ENCODE measurements around the gene RGR. TPM values are rescaled to one million over a fixed set of nuclear protein-coding genes. Genes with fewer than 3 reads are reported as not detected.
A peak's percentile ranks its signal among the peaks of the same experiment; 100 is the strongest.

The RGR gene
- total RNA-seq, 1 experiment from 2014 or later, result not detected

DNA sequence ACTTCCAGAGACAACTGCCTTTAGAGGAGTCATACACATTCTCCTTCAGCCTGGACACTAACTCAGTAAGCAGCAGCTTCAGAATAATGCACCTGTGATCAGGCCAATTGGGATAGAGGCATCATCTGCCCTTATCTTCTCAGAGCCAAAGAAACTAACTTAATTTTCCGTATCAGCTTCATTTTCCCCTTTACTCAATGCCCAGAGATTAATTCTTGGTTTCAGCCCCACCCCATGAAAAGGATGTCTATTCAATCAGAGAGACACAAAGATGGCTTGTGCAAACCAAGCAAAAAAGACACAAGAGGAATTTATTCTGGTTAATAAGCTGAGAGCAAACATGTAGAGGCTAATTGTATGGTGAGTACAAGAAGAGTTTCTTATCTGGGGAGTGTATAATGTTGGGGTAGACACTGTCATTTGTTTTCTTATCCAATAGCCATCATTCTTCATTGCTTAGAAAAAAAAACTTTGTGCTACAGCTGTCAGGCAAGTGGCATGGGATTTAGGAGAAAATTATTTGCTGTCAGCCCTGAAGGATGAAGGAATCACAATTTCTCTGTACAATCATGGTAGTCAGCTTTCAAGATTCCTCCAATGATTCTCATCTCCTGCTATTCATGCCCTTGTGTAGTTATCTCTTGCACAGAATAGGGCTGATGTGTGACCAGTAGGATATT is 44.8 kb downstream of the RGR start:
- POLR2A ChIA-PET (ENCODE audit: unreplicated experiment), result no interaction called here

DNA sequence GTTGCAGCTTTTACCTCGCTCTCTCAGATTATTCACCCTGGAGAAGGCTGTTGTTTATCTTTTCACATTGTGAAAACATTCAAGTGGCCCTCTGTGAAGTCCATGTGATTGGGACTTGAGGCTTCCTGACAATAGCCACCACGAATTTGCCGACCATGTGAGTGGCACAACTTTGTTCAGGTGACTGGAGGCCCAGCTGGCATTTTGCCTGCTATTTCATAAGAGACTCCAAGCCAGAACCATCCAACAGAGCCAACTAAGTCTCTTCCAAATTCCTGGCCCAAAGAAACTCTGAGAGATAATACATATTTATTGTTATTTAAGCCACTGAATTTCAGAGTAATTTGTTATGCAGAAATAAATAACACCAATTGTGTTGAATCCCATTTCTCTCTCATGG is 45.4 kb downstream of the RGR start:
- Histone ChIP-seq H3K27me3 (ENCODE audit: low read length) (peaks cover 5% of the 10 kb centered on the region; the same call in 1 of the 2 replicates), H3K9me3 (ENCODE audit: low read length) (no peaks in the 10 kb centered on the region), H3K4me2 (ENCODE audit: low read length) (no peak overlapping the region), H3F3A (ENCODE audit: low read length, unreplicated experiment) (no peaks in the 10 kb centered on the region), H3K27ac (ENCODE audit: low read length) (no peak overlapping the region), H3K79me2 (ENCODE audit: low read length) (no peaks in the 10 kb centered on the region), H3K4me1 (ENCODE audit: insufficient read depth, low read length) (no peaks in the 10 kb centered on the region), H3K36me3 (ENCODE audit: low read depth, low read length) (no peaks in the 10 kb centered on the region), H4K20me1 (ENCODE audit: low read length) (no peaks in the 10 kb centered on the region), H3K9me2 (replicated peaks; ENCODE audit: low read length) (no peaks in the 10 kb centered on the region), H3K9ac (ENCODE audit: low read length) (no peak overlapping the region), H3K4me3 (ENCODE audit: low read length) (no peak overlapping the region), H2AFZ (ENCODE audit: low read length) (no peak overlapping the region)
- ChIA-PET POLR2A (ENCODE audit: unreplicated experiment) (no interaction called here), CTCF (no interaction called here)
- intact Hi-C loops (cut with micrococcal nuclease), result no loop called here
- no peak for ATAC-seq
- DNase-seq, result no peak
- no peak for TF ChIP-seq EZH2 (IDR thresholded peaks at IDR 0.05; ENCODE audit: low read length, unreplicated experiment)
- TF ChIP-seq EZH2phosphoT487 (IDR thresholded peaks at IDR 0.05; ENCODE audit: borderline replicate concordance, low read length), result no peak
- TF ChIP-seq, protein P1, sequence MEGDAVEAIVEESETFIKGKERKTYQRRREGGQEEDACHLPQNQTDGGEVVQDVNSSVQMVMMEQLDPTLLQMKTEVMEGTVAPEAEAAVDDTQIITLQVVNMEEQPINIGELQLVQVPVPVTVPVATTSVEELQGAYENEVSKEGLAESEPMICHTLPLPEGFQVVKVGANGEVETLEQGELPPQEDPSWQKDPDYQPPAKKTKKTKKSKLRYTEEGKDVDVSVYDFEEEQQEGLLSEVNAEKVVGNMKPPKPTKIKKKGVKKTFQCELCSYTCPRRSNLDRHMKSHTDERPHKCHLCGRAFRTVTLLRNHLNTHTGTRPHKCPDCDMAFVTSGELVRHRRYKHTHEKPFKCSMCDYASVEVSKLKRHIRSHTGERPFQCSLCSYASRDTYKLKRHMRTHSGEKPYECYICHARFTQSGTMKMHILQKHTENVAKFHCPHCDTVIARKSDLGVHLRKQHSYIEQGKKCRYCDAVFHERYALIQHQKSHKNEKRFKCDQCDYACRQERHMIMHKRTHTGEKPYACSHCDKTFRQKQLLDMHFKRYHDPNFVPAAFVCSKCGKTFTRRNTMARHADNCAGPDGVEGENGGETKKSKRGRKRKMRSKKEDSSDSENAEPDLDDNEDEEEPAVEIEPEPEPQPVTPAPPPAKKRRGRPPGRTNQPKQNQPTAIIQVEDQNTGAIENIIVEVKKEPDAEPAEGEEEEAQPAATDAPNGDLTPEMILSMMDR (conservative IDR thresholded peaks at IDR 0.05; ENCODE audit: low read depth, low read length), result no peak
- BruUV-seq (replicated peaks), result no TSS peak

More for the DNA sequence above, 44.8 kb downstream of the RGR start:
- H3K4me3 ChIP-seq (ENCODE audit: low read length), result no peak overlapping the region
- H3K4me1 ChIP-seq (ENCODE audit: insufficient read depth, low read length), result no peaks in the 10 kb centered on the region
- no peaks in the 10 kb centered on the region for H3K9me2 ChIP-seq (replicated peaks; ENCODE audit: low read length)
- intact Hi-C loops (cut with micrococcal nuclease), result no loop called here
- no peak for TF ChIP-seq EZH2 (IDR thresholded peaks at IDR 0.05; ENCODE audit: low read length, unreplicated experiment)
- no peak for TF ChIP-seq EZH2phosphoT487 (IDR thresholded peaks at IDR 0.05; ENCODE audit: borderline replicate concordance, low read length)
- TF ChIP-seq, protein P1 (conservative IDR thresholded peaks at IDR 0.05; ENCODE audit: low read depth, low read length), result no peak
- H3K27me3 ChIP-seq (ENCODE audit: low read length), result peaks cover 5% of the 10 kb centered on the region; the same call in 1 of the 2 replicates
- ATAC-seq (no peak), DNase-seq (no peak)
- no peaks in the 10 kb centered on the region for H3F3A ChIP-seq (ENCODE audit: low read length, unreplicated experiment)
- H3K27ac ChIP-seq (ENCODE audit: low read length), result no peak overlapping the region
- H3K9me3 ChIP-seq (ENCODE audit: low read length), result no peaks in the 10 kb centered on the region
- H2AFZ ChIP-seq (ENCODE audit: low read length), result no peak overlapping the region
- no peak overlapping the region for H3K4me2 ChIP-seq (ENCODE audit: low read length)
- H3K9ac ChIP-seq (ENCODE audit: low read length), result no peak overlapping the region
- no peaks in the 10 kb centered on the region for H3K36me3 ChIP-seq (ENCODE audit: low read depth, low read length)
- CTCF ChIA-PET, result no interaction called here
- no TSS peak for BruUV-seq (replicated peaks)
- H4K20me1 ChIP-seq (ENCODE audit: low read length), result no peaks in the 10 kb centered on the region
- H3K79me2 ChIP-seq (ENCODE audit: low read length), result no peaks in the 10 kb centered on the region

DNA sequence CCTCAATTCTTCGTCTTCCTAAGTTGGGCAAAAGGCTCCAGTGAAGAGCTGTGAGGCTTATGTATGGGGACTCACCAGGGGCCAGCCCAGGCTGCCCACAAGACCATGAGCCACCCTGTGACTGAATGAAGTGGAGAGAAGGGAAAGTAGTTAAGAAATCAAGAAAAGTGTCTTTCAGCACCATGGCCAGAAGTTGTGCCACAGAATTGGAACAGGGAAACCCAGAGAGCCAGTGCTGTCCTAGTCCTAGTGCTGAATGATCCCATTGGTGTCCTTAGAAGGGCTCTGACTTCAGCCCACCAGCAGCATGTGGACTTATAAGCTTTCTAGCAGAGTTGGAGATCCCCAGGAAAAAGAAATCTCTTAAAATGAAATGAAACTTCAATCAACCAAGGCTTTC is 46.5 kb downstream of the RGR start:
- Histone ChIP-seq H3F3A (ENCODE audit: low read length, unreplicated experiment) (no peaks in the 10 kb centered on the region), H3K36me3 (ENCODE audit: low read depth, low read length) (no peaks in the 10 kb centered on the region), H2AFZ (ENCODE audit: low read length) (no peak overlapping the region), H3K9me2 (replicated peaks; ENCODE audit: low read length) (no peaks in the 10 kb centered on the region), H3K4me3 (ENCODE audit: low read length) (no peak overlapping the region), H3K9ac (ENCODE audit: low read length) (no peak overlapping the region), H3K4me1 (ENCODE audit: insufficient read depth, low read length) (no peaks in the 10 kb centered on the region), H4K20me1 (ENCODE audit: low read length) (no peaks in the 10 kb centered on the region), H3K4me2 (ENCODE audit: low read length) (no peak overlapping the region), H3K79me2 (ENCODE audit: low read length) (no peaks in the 10 kb centered on the region), H3K27me3 (ENCODE audit: low read length) (peaks cover 5% of the 10 kb centered on the region; the same call in 1 of the 2 replicates), H3K9me3 (ENCODE audit: low read length) (no peaks in the 10 kb centered on the region), H3K27ac (ENCODE audit: low read length) (no peak overlapping the region)
- TF ChIP-seq, protein P1 (conservative IDR thresholded peaks at IDR 0.05; ENCODE audit: low read depth, low read length), result no peak
- TF ChIP-seq EZH2 (IDR thresholded peaks at IDR 0.05; ENCODE audit: low read length, unreplicated experiment) (no peak), EZH2phosphoT487 (IDR thresholded peaks at IDR 0.05; ENCODE audit: borderline replicate concordance, low read length) (no peak)
- ChIA-PET POLR2A (ENCODE audit: unreplicated experiment) (no interaction called here), CTCF (no interaction called here)
- intact Hi-C loops (cut with micrococcal nuclease), result no loop called here
- DNase-seq (peak; percentile 55), ATAC-seq (peak; percentile 35; the same call in 1 of the 2 replicates)
- BruUV-seq (replicated peaks), result no TSS peak

Measured in PC-3 (cell line).